Pancreas (tissue), 10 donors: ENCODE measurements around the gene LMF2. TPM values are rescaled to one million over a fixed set of nuclear protein-coding genes. Genes with fewer than 3 reads are reported as not detected.

Experiments
- ATAC-seq, 4 donors: fragments of 200-7000 bp; cut with Tn5 transposase; one replicate each; pipeline versions ENCODE4 v1.8.0 to v1.9.1; 2020; ENCODE audit warnings: mild to moderate bottlenecking in 4 of 4, moderate library complexity in 4 of 4
- DNase-seq, 6 donors: peaks; one replicate each; pipeline ENCODE4 v3.0.0-alpha.2; 2020
- FAIRE-seq: peaks from 2 replicates; lab custom pipeline; 2012; peaks lifted over from hg19 to GRCh38; lab: Jason Lieb, UNC
- H3K27ac ChIP-seq, 4 donors: fragments of 200-600 bp; sonication (generic); 1 replicate in 3 of 4; 2 replicates in 1 of 4; pipeline versions ENCODE4 v1.5.0 to v1.8.0; 2020
- H3K27me3 ChIP-seq, 4 donors: fragments of 200-600 bp; one replicate each; pipeline ENCODE4 v1.8.0; 2021
- H3K36me3 ChIP-seq, 3 donors: fragments of 200-600 bp; sonication (generic) in 1 of 3; one replicate each; pipeline versions ENCODE4 v1.5.0 to v1.8.0; 2020 to 2021
- H3K4me1 ChIP-seq, 3 donors: fragments of 200-600 bp; one replicate each; pipeline ENCODE4 v1.8.0; 2021
- H3K4me3 ChIP-seq, 4 donors: fragments of 200-600 bp; sonication (generic) in 2 of 4; one replicate each; pipeline versions ENCODE4 v1.5.0 to v1.8.0; 2020 to 2021
- H3K9me3 ChIP-seq, 4 donors: fragments of 200-600 bp; one replicate each; pipeline ENCODE4 v1.8.0; 2021
- CTCF ChIP-seq, 4 donors: fragments of 200-600 bp; sonication (generic) in 3 of 4; IDR thresholded peaks; one replicate each; pipeline versions ENCODE4 v1.5.0 to v1.8.0; 2021; ENCODE audit warnings: antibody characterized with exemption in 4 of 4
- WGBS, 2 donors: extraction: QIAGEN DNeasy Blood & Tissue Kit; methylation state at CpG; one replicate each; pipeline ENCODE4 v1.1.7; 2013; 5-methylcytosine and 5-hydroxymethylcytosine counted together
- intact Hi-C, 3 donors: fragments of 100-400 bp; cut with DNase I; formaldehyde crosslinking; loops; one replicate each; pipeline versions ENCODE4 v1.11.1 to v1.14.2; 2022
- polyA plus RNA-seq, 2 donors: library from polyadenylated mRNA; stranded (reverse); fragments of 200-250 nt; gene quantifications; one replicate each; pipeline ENCODE4 v1.2.3, GENCODE V29; 2013
- total RNA-seq, 6 donors: library from RNA; stranded (reverse); fragmentation: NEBNext Ultra II Directional in 4 of 6; extraction: Animal tissue kit (Norgen Biotek cat#: 25700) in 4 of 6; gene quantifications; one replicate each; pipeline versions ENCODE4 v1.2.1 to v1.2.4, GENCODE V29; 2021 to 2023
- donor health status: healthy with polysubstance abuse.
- donor health status: DM: no; HTN: no; CAD: no; lungs with moderate emphysema.
- donor health status: DM: no; HTN: no; CAD: no.
- donor health status: control.
- donor health status: control.
- donor health status: Bipolar disorder and iron deficiency.
- donor health status: DM: yes; HTN: yes; CAD: no.
- donor health status: DM: no; HTN: no; CAD: no.
- donor health status: DM: no; HTN: no; CAD: no.
- donor health status: DM: yes; HTN: yes; CAD: no.

The LMF2 gene
- total and polyA plus RNA-seq, 8 donors, result 50.3 to 175 (median 135) TPM

GRCh38 chr22:50481045-50481439 lies 26.5 kb downstream of the LMF2 start:
- peaks cover 0 to 13% (median 0%) of the 10 kb centered on the region in 3 donors for H3K4me1 ChIP-seq
- H3K36me3 ChIP-seq, result no peaks in the 10 kb centered on the region
- DNase-seq (peak in 2 of 6 donors; percentile 55 to 85), ATAC-seq (no peak), FAIRE-seq (no peak)
- no peaks in the 10 kb centered on the region for H3K9me3 ChIP-seq
- intact Hi-C loops, result no loop called here
- no peak for TF ChIP-seq CTCF (IDR thresholded peaks at IDR 0.05)
- peak overlapping the region; percentile 33 to 60 (median 54) for H3K4me3 ChIP-seq
- H3K27me3 ChIP-seq, result no peaks in the 10 kb centered on the region
- H3K27ac ChIP-seq, result peak overlapping the region in 3 of 4 donors; percentile 78 to 82 (median 82)
- 9 to 24% methylated on average over 18 to 45 of the region's 45 CpGs for WGBS, 2 donors

GRCh38 chr22:50479721-50480120 lies 27.8 kb downstream of the LMF2 start:
- no peaks in the 10 kb centered on the region for H3K36me3 ChIP-seq
- ATAC-seq, result no peak
- no peak overlapping the region for H3K27ac ChIP-seq
- no peaks in the 10 kb centered on the region for H3K27me3 ChIP-seq
- H3K4me3 ChIP-seq, result no peak overlapping the region
- no peak for FAIRE-seq
- DNase-seq, result no peak
- TF ChIP-seq CTCF (IDR thresholded peaks at IDR 0.05), result no peak
- peaks cover 0 to 10% (median 0%) of the 10 kb centered on the region in 3 donors for H3K4me1 ChIP-seq
- intact Hi-C loops, result no loop called here
- WGBS, 2 donors, result 80% methylated on average over 11 of the region's 11 CpGs
- no peaks in the 10 kb centered on the region for H3K9me3 ChIP-seq

GRCh38 chr22:50477923-50478322 lies 29.6 kb downstream of the LMF2 start:
- Histone ChIP-seq H3K27me3 (no peaks in the 10 kb centered on the region), H3K36me3 (no peaks in the 10 kb centered on the region), H3K27ac (no peak overlapping the region), H3K9me3 (no peaks in the 10 kb centered on the region), H3K4me3 (no peak overlapping the region), H3K4me1 (peaks cover 5 to 12% (median 9%) of the 10 kb centered on the region in 3 donors)
- peak in 2 of 6 donors; percentile 34 to 46 for DNase-seq
- FAIRE-seq, result no peak
- 92 to 95% methylated on average over 12 of the region's 12 CpGs for WGBS, 2 donors
- intact Hi-C loops, result no loop called here
- no peak for ATAC-seq
- no peak for TF ChIP-seq CTCF (IDR thresholded peaks at IDR 0.05)

GRCh38 chr22:50476868-50477267 lies 30.6 kb downstream of the LMF2 start:
- H3K9me3 ChIP-seq, result no peaks in the 10 kb centered on the region
- FAIRE-seq (no peak), ATAC-seq (no peak), DNase-seq (no peak)
- H3K27me3 ChIP-seq, result no peaks in the 10 kb centered on the region
- intact Hi-C loops, result no loop called here
- 78 to 80% methylated on average over 7 of the region's 7 CpGs for WGBS, 2 donors
- H3K4me3 ChIP-seq, result no peak overlapping the region
- TF ChIP-seq CTCF (IDR thresholded peaks at IDR 0.05), result no peak
- H3K4me1 ChIP-seq, result peaks cover 7 to 22% (median 16%) of the 10 kb centered on the region in 3 donors
- no peak overlapping the region for H3K27ac ChIP-seq
- H3K36me3 ChIP-seq, result no peaks in the 10 kb centered on the region

GRCh38 chr22:50475652-50476002 lies 31.9 kb downstream of the LMF2 start:
- 85 to 90% methylated on average over 6 of the region's 6 CpGs for WGBS, 2 donors
- ATAC-seq (peak in 2 of 4 donors; percentile 1 to 3), DNase-seq (peak in 1 of 6 donors; percentile 33), FAIRE-seq (no peak)
- TF ChIP-seq CTCF (IDR thresholded peaks at IDR 0.05), result no peak
- H3K9me3 ChIP-seq, result no peaks in the 10 kb centered on the region
- intact Hi-C loops, result no loop called here
- no peaks in the 10 kb centered on the region for H3K36me3 ChIP-seq
- H3K4me1 ChIP-seq, result peaks cover 16 to 31% (median 28%) of the 10 kb centered on the region in 3 donors
- peak overlapping the region in 1 of 4 donors; percentile 73 for H3K27ac ChIP-seq
- H3K4me3 ChIP-seq, result peak overlapping the region in 1 of 4 donors; percentile 84
- H3K27me3 ChIP-seq, result no peaks in the 10 kb centered on the region
